B cell (primary cell): ENCODE measurements around the gene MYCBPAP. TPM values are rescaled to one million over a fixed set of nuclear protein-coding genes. Genes with fewer than 3 reads are reported as not detected.
A peak's percentile ranks its signal among the peaks of the same experiment; 100 is the strongest.

Source experiments
- ATAC-seq: fragments of 200-7000 bp; cut with Tn5 transposase; one replicate; pipeline ENCODE4 v1.10.0; 2021; ENCODE audit warnings: low read depth, mild to moderate bottlenecking, moderate number of reproducible peaks, moderate library complexity
- CTCF ChIA-PET: fragments of 350-600 bp; sonication (Branson Sonifier 250); formaldehyde crosslinking; loops from one replicate; lab custom pipeline; 2021; ENCODE audit warnings: antibody characterized with exemption, inconsistent platforms; lab: Charles Lee
- POLR2A ChIA-PET: fragments of 350-600 bp; sonication (Branson Sonifier 250); formaldehyde crosslinking; loops from one replicate; lab custom pipeline; 2021; ENCODE audit warnings: antibody characterized with exemption; lab: Charles Lee
- DNase-seq: peaks from one replicate; pipeline ENCODE4 v3.0.0; 2013
- H2AFZ ChIP-seq: 2 replicates; pipeline ENCODE4 v1.6.1; 2012; ENCODE audit warnings: mild to moderate bottlenecking, low read depth, low read length; ENCODE audit not compliant: insufficient read depth, poor library complexity, severe bottlenecking
- H3K27ac ChIP-seq, 2 donors: 1 replicate in 1 of 2; 2 replicates in 1 of 2; pipeline ENCODE4 v1.5.1; 2012 to 2013; ENCODE audit warnings: low read length in 2 of 2, mild to moderate bottlenecking in 2 of 2, moderate library complexity in 1 of 2
- H3K27me3 ChIP-seq, 4 experiments: fragments of 200-600 bp in 1 of 4; sonication (generic) in 1 of 4; replicated peaks in 1 of 4; 1 replicate in 2 of 4; 2 replicates in 2 of 4; pipeline versions ENCODE4 v1.6.1 to v1.7.0; 2013 to 2016; ENCODE audit warnings: low read length in 3 of 4, mild to moderate bottlenecking in 2 of 4, mixed read lengths in 1 of 4, moderate library complexity in 1 of 4; ENCODE audit not compliant: insufficient read depth in 4 of 4, control insufficient read depth in 3 of 4; ENCODE audit errors: control extremely low read depth in 1 of 4
- H3K36me3 ChIP-seq, 2 experiments: replicated peaks in 1 of 2; 1 replicate in 1 of 2; 2 replicates in 1 of 2; pipeline versions ENCODE4 v1.6.1 to v1.7.1; 2013; ENCODE audit warnings: low read length in 1 of 2; ENCODE audit not compliant: insufficient read depth in 2 of 2, control insufficient read depth in 1 of 2; ENCODE audit errors: control extremely low read depth in 1 of 2, extremely low read depth in 1 of 2
- H3K4me1 ChIP-seq, 2 donors: fragments of 200-600 bp in 1 of 2; sonication (generic) in 1 of 2; 1 replicate in 1 of 2; 2 replicates in 1 of 2; pipeline versions ENCODE4 v1.5.1 to v1.6.1; 2013 to 2017; ENCODE audit warnings: low read length in 2 of 2; ENCODE audit not compliant: control insufficient read depth in 2 of 2, insufficient read depth in 2 of 2
- H3K4me2 ChIP-seq: replicated peaks from 2 replicates; pipeline ENCODE3; 2012; ENCODE audit warnings: mild to moderate bottlenecking, low read depth, low read length; ENCODE audit not compliant: poor library complexity, severe bottlenecking
- H3K4me3 ChIP-seq, 5 experiments: fragments of 200-600 bp in 1 of 5; sonication (generic) in 1 of 5; 1 replicate in 3 of 5; 2 replicates in 2 of 5; pipeline versions ENCODE4 v1.5.1 to v1.7.0; 2011 to 2016; ENCODE audit warnings: low read length in 4 of 5, mild to moderate bottlenecking in 4 of 5, low read depth in 2 of 5, control low read depth in 1 of 5, moderate library complexity in 1 of 5; ENCODE audit not compliant: insufficient read depth in 1 of 5; ENCODE audit errors: control extremely low read depth in 1 of 5, extremely low read depth in 1 of 5
- H3K79me2 ChIP-seq: fragments of 200-600 bp; sonication (generic); one replicate; pipeline ENCODE4 v1.6.0; 2016; ENCODE audit warnings: low read length; ENCODE audit not compliant: control insufficient read depth, insufficient read depth
- H3K9ac ChIP-seq: fragments of 200-600 bp; sonication (generic); 2 replicates; pipeline ENCODE4 v1.6.1; 2017; ENCODE audit warnings: mild to moderate bottlenecking, low read length, moderate library complexity
- H3K9me3 ChIP-seq, 3 donors: one replicate each; pipeline versions ENCODE4 v1.6.1 to v1.7.1; 2013; ENCODE audit warnings: low read length in 2 of 3; ENCODE audit not compliant: control insufficient read depth in 2 of 3, insufficient read depth in 1 of 3; ENCODE audit errors: control extremely low read depth in 1 of 3
- H4K20me1 ChIP-seq: 2 replicates; pipeline ENCODE4 v1.6.0; 2012; ENCODE audit warnings: mild to moderate bottlenecking, low read length; ENCODE audit not compliant: insufficient read depth, control insufficient read depth, poor library complexity, severe bottlenecking
- H3K27ac Mint-ChIP-seq: one replicate; pipeline ENCODE4 v1.8.0; 2021; ENCODE audit warnings: mixed read lengths
- H3K27me3 Mint-ChIP-seq: one replicate; pipeline ENCODE4 v1.8.0; 2021; ENCODE audit warnings: mixed read lengths
- H3K4me1 Mint-ChIP-seq: one replicate; pipeline ENCODE4 v1.8.0; 2021; ENCODE audit warnings: mixed read lengths
- H3K4me3 Mint-ChIP-seq: one replicate; pipeline ENCODE4 v1.8.0; 2021; ENCODE audit warnings: mixed read lengths
- H3K9me3 Mint-ChIP-seq: one replicate; pipeline ENCODE4 v1.8.0; 2022; ENCODE audit warnings: mixed read lengths; ENCODE audit not compliant: insufficient read depth
- CTCF ChIP-seq: fragments of 200-600 bp; IDR thresholded peaks from one replicate; pipeline ENCODE4 v1.8.0; 2022; ENCODE audit warnings: antibody characterized with exemption, mild to moderate bottlenecking
- EZH2 ChIP-seq: IDR thresholded peaks from 2 replicates; pipeline ENCODE4 v1.6.1; 2012; ENCODE audit warnings: borderline replicate concordance, low read depth, mild to moderate bottlenecking, moderate library complexity, low read length; ENCODE audit not compliant: insufficient read depth, poor library complexity, severe bottlenecking
- WGBS: methylation state at CpG from one replicate; pipeline ENCODE4 v1.1.5; 2013; ENCODE audit warnings: missing lambda C conversion rate; ENCODE audit not compliant: insufficient coverage; 5-methylcytosine and 5-hydroxymethylcytosine counted together
- intact Hi-C: fragments of 100-400 bp; cut with micrococcal nuclease; formaldehyde crosslinking; loops from one replicate; pipeline ENCODE4 v1.10.0; 2022
- polyA plus RNA-seq: library from polyadenylated mRNA; depleted of rRNA; stranded (reverse); fragments of >200 nt; gene quantifications from 2 replicates; pipeline ENCODE4 v1.2.3, GENCODE V29; 2012
- total RNA-seq, 2 donors: library from RNA; stranded (reverse); fragments of 120-200 nt in 1 of 2; gene quantifications; 1 replicate in 1 of 2; 2 replicates in 1 of 2; pipeline versions ENCODE4 v1.2.3 to v1.2.4, GENCODE V29; 2013 to 2022

Gene MYCBPAP
- total and polyA plus RNA-seq, 2 donors (not counting 1 experiment from before 2014, with no cell fraction given) = 1.9 to 5.1 TPM

- WGBS = 91% methylated on average over 13 of the region's 16 CpGs
- Histone ChIP-seq H3K4me2 (peak overlapping the region; percentile 93), H3K36me3 (no peaks in the 10 kb centered on the region), H3K9ac (peak overlapping the region; percentile 70), H3K79me2 (no peaks in the 10 kb centered on the region), H3K4me1 (peaks cover 19 to 28% of the 10 kb centered on the region in 2 donors), H3K27me3 (peaks cover 0 to 15% (median 5%) of the 10 kb centered on the region in 4 experiments), H3K4me3 (peak overlapping the region in 1 of 5 experiments; percentile 73), H4K20me1 (no peaks in the 10 kb centered on the region), H3K9me3 (no peaks in the 10 kb centered on the region), H3K27ac (no peak overlapping the region), H2AFZ (peak overlapping the region; percentile 97)
- no peak overlapping the region for H3K27ac Mint-ChIP-seq
- DNase-seq (no peak), ATAC-seq (no peak)
- H3K27me3 Mint-ChIP-seq = peaks cover 7% of the 10 kb centered on the region
- peak overlapping the region; percentile 95 for H3K4me3 Mint-ChIP-seq
- POLR2A ChIA-PET = interaction anchor here (1.2 to 1.4 kb wide), 2 partner anchors 22 to 324 kb away, joined by 3 to 6 read pairs; partner anchors contain the start of gene TOB1
- intact Hi-C loops = loop anchor here (1.0 to 5.0 kb wide), 4 partner anchors 17 to 164 kb away; partner anchors contain the start of genes ANKRD40, CACNA1G, MYCBPAP and RSAD1
- H3K9me3 Mint-ChIP-seq = no peaks in the 10 kb centered on the region
- CTCF ChIA-PET = interaction anchor here (0.6 to 1.9 kb wide), 10 partner anchors 8 to 299 kb away, joined by 3 to 9 read pairs (median 3); partner anchors contain the start of gene RSAD1
- TF ChIP-seq EZH2 = no peak
- TF ChIP-seq CTCF = no peak
- peaks cover 21% of the 10 kb centered on the region for H3K4me1 Mint-ChIP-seq
Measured at GRCh38 chr17:50542795-50543774, 34.8 kb downstream of the MYCBPAP start.
